Liver (tissue), 3 donors: Measurements from ENCODE around the gene PPP1R2.

Source experiments
- RAD21 ChIP-seq, 2 donors: IDR thresholded peaks; 2 replicates each; pipeline ENCODE4 v1.6.1; 2016; ENCODE audit warnings: antibody characterized with exemption in 2 of 2, mild to moderate bottlenecking in 2 of 2
- TF ChIP-seq, protein P1 (sequence below): fragments of 150-350 bp; IDR thresholded peaks from 2 replicates; pipeline ENCODE4 v1.5.1; 2017; ENCODE audit warnings: improper control_type of control experiment, low read depth, low read length; ENCODE audit not compliant: missing input control
- donor health status: healthy.
- donor health status: healthy.

- TF ChIP-seq, protein P1, sequence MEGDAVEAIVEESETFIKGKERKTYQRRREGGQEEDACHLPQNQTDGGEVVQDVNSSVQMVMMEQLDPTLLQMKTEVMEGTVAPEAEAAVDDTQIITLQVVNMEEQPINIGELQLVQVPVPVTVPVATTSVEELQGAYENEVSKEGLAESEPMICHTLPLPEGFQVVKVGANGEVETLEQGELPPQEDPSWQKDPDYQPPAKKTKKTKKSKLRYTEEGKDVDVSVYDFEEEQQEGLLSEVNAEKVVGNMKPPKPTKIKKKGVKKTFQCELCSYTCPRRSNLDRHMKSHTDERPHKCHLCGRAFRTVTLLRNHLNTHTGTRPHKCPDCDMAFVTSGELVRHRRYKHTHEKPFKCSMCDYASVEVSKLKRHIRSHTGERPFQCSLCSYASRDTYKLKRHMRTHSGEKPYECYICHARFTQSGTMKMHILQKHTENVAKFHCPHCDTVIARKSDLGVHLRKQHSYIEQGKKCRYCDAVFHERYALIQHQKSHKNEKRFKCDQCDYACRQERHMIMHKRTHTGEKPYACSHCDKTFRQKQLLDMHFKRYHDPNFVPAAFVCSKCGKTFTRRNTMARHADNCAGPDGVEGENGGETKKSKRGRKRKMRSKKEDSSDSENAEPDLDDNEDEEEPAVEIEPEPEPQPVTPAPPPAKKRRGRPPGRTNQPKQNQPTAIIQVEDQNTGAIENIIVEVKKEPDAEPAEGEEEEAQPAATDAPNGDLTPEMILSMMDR: no peak
- no peak for TF ChIP-seq RAD21 (IDR thresholded peaks at IDR 0.05)
Measured at GRCh38 chr3:195531683-195532082, 11.4 kb downstream of the PPP1R2 start.
